HG03064 (cell line): Measurements from ENCODE around the gene TMED4.

Experiments
- ATAC-seq: cut with Tn5 transposase; IDR thresholded peaks from one replicate; pipeline ENCODE4 v1.9.1; 2021; ENCODE audit warnings: low read depth; ENCODE audit not compliant: unreplicated experiment

Gene TMED4

GRCh38 chr7:44547536-44548231 is 34.3 kb downstream of the TMED4 start:
- no peak for ATAC-seq

DNA sequence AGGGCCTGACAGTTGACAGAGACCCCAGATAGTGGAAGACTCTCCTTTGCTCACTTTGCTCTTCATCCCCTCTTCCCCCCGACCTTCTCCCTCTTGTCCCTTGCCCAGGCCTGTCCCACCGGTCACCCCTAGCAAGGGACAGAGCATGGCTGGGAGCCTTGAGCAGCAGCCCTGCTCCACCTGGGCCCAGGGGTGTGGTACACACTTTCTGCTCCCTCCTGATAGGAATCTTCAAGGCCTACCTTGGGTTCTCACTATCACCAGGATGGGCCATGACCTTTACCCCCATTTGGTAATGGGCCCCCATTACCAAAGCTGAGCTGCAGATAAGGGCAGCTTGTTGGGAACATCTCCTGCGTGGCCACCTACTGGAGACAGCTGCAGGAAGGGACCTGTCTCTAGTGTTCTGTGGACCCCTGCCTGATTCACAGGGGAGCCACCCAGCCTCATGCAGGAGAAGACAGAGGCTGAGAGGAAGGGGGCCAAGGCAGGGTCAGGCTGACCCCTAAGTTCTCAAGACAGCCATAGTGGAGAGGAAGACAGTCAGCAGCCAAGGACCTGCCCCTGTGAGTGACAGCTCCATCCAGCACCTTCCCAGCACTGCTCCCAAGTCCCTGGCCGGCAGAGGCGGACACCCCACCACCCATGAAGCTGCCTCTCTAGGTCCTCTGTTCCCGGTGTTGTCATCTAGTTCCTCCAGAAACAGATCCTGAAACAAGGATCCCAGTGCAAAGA is 40.0 kb downstream of the TMED4 start:
- no peak for ATAC-seq

- ATAC-seq = no peak
These were observed 40.8 kb downstream of the TMED4 start, which contains the start of gene NPC1L1 for GRCh38 chr7:44541028-44541869. Gene NPC1L1, minus strand, starts transcription at chr7:44541330. Its CDS starts 71 bp downstream, at chr7:44541259.

DNA sequence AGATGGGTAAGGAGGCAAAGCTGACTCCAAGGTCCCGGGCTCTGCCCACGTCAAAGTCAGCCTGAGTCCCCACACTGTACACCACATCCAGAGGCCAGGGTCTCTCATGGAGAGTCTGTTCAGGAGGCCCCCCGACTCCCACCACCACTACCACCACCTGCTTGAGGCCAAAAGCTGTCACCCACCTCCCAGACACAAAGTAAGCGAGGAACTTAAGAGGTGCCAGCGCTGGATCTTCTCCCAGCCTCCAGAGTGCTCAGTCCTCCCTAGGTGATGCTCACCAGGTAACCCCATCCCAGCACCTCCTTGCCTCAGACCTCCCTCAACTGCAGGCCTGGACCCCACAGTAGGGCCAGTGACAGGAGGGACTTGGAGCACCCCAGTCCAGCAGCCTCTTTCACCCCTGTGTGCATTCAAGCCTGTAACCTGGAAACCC is 41.4 kb downstream of the TMED4 start:
- no peak for ATAC-seq

- ATAC-seq = no peak
These were observed 42.1 kb downstream of the TMED4 start for GRCh38 chr7:44539669-44540506.

- no peak for ATAC-seq
These were observed 43.0 kb downstream of the TMED4 start for GRCh38 chr7:44538798-44539668.

DNA sequence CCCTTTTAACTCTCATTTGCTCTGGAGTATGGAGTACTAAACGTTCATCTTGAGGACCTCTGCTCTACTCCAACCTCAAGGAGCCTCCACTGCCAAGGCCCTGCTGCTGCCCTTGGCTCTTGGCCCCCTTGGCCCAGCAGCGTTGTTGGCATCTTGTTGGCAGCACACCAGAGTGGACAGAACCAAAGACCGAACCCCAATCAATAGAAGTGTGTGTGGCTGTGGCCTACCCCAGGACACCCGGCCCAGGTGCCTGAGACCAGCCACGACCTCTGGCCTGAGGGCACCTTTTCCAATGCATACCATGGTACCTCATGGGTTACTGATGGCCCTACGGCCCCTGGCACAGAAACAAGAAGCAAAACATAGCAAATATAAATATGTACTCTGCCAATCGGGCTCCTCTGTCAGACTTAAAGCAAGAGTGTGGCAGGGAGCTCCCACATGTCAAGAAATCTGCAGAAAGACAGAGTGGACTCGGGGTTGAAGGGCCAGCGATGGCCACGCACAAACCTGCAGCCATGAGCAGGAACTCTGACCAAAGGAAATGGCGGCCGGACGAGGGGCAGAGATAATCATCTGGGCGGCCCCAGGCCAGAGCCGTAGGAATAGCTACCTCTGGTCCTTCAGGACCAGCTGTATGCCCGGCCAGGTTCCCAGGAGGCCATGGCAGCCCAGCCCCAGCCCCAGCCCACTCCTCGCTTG is 43.8 kb downstream of the TMED4 start:
- no peak for ATAC-seq

- ATAC-seq = no peak
These were observed 44.6 kb downstream of the TMED4 start for GRCh38 chr7:44537442-44537841.

GRCh38 chr7:44536090-44536489 is 45.9 kb downstream of the TMED4 start:
- ATAC-seq = no peak

DNA sequence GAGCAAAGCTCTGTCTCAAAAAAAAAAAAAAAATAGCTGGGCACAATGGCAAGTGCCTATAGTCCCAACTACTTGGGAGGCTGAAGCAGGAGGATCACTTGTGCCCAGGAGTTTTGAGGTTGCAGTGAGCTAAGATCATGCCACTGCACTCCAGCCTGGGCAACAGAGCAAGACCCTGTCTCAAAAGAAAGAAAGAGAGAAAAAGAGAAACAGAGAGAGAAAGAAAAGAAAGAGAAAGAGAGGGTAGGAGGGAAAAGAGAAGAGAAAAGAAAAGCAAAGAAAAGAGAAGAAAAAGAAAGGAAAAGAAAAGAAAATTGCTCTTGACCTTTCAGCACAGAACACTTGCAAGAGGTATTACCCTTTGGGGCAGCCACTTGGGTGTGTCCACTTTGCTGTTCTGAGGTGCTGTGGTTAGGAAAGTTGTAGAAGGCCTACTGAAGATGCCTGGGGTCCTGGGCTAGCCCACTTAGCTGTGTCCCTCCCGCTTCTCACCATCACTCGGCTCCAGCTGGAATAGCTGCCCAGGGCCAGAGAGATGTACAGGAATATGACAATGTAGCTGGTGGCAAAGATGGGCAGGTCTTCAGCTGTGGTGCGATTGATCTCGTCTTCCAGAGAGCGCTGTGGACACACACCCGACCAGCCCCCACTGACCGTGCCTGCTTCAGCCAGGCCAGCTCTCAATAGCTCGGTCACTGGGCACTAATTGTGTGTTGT is 46.5 kb downstream of the TMED4 start:
- no peak for ATAC-seq

GRCh38 chr7:44534501-44534900 is 47.5 kb downstream of the TMED4 start:
- ATAC-seq = no peak

- no peak for ATAC-seq
These were observed 47.9 kb downstream of the TMED4 start for GRCh38 chr7:44534087-44534486.

DNA sequence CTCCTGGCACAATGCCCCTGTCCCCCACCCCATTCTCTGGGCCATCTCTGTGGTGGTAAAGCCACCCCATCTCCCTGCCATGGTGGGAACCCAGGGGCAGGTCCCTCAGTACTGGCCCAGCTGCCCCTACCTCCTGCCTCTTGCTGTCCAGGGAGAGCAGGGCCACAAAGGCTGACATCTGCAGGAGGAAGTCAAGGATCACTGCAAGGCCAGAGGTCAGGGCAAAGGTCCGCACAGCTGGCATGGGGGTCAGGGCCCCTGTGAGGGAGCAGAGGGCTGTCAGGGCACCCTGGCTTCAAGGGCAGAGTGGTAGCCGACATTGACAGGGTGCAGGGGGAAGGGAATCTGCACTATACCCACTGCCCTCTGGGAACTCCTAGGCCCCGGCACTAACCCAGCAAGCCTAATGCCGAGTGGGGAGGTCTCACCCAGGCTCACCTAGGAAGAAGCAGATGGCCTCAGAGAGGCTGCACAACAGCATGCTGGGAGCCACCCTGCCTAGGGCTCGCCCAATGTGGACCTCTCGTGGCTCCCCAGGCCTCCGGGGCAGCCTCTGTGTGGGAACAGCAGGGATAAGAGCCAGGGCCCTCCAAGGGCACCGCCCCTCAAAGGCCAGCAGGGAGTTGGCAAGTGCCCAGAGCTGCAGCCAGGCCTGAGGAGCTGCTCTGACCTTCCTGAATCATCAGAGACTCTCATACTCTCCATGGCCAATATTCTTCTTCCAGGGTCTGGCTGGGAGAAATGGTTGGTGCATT is 48.6 kb downstream of the TMED4 start:
- ATAC-seq = no peak

DNA sequence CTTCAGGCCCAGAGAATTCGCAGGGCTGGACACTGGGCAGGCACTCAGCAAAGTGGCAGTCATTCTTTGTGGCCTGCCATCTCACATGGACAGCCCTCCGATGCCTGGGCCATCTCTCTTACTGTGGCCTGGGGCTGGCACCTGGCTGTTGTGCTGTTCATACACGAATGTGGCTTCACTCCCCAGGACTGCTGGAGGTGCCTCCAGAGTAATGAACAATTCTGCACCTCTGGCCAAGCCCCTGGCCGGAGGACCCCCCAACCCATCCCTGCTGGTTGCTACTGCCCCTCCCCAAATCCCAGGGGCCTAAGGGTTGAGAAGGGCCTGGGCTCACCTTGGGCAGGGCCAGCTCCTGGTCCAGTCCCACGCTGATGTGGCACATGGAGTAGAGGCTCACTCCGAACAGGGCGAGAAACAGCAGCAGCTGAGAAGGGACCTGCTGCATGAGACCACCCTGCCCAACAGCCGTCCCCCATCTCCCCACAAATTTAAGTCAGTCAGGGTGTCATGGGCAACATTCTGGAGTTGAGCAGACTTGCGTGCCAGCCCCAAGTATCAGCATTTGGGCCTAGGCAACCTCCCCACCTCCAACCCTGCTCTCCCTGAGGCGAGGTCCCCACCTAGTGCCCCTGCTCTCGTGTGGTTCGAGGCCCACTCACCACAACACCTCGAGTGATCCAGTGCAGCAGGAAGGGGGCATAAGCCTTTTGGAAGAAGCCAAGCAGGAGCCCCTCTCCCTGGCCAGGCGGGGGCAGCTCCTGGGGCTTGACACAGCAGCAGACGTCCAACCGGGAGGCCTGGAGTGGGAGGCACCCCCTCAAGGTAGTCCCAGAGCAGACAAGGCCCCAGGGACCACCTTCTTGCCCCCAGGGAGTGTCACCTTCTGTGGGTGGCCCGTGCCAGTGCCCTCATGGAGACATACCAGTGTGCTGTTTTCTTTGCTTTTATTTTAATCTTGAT is 50.3 kb downstream of the TMED4 start:
- ATAC-seq = no peak

- ATAC-seq = no peak
These were observed 51.0 kb downstream of the TMED4 start for GRCh38 chr7:44530990-44531389.
